Tibial nerve (tissue), 3 donors: ENCODE measurements around the gene OSR1.

Source experiments
- POLR2A ChIP-seq, 2 donors: fragments of 450-650 bp; IDR thresholded peaks; one replicate each; pipeline ENCODE4 v1.6.1; 2017; ENCODE audit warnings: antibody characterized with exemption in 2 of 2, mild to moderate bottlenecking in 2 of 2, moderate library complexity in 2 of 2
- TF ChIP-seq, protein P1 (sequence below), 5 experiments: fragments of 200-600 bp in 3 of 5; fragments of 450-650 bp in 2 of 5; sonication (generic) in 3 of 5; IDR thresholded peaks; one replicate each; pipeline ENCODE4 v1.5.1; 2016 to 2019; ENCODE audit warnings: antibody characterized with exemption in 5 of 5, mild to moderate bottlenecking in 3 of 5, moderate library complexity in 2 of 5

GRCh38 chr2:19361325-19361990 lies 3.0 kb upstream of the OSR1 start:
- TF ChIP-seq POLR2A (IDR thresholded peaks at IDR 0.05), result no peak
- TF ChIP-seq, protein P1, sequence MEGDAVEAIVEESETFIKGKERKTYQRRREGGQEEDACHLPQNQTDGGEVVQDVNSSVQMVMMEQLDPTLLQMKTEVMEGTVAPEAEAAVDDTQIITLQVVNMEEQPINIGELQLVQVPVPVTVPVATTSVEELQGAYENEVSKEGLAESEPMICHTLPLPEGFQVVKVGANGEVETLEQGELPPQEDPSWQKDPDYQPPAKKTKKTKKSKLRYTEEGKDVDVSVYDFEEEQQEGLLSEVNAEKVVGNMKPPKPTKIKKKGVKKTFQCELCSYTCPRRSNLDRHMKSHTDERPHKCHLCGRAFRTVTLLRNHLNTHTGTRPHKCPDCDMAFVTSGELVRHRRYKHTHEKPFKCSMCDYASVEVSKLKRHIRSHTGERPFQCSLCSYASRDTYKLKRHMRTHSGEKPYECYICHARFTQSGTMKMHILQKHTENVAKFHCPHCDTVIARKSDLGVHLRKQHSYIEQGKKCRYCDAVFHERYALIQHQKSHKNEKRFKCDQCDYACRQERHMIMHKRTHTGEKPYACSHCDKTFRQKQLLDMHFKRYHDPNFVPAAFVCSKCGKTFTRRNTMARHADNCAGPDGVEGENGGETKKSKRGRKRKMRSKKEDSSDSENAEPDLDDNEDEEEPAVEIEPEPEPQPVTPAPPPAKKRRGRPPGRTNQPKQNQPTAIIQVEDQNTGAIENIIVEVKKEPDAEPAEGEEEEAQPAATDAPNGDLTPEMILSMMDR (IDR thresholded peaks at IDR 0.05), result no peak
